RWPE2 (cell line): Measurements from ENCODE around the gene SOX8.

ENCODE experiments used
- ATAC-seq: fragments of 200-7000 bp; cut with Tn5 transposase; 3 replicates; pipeline ENCODE4 v1.9.1; 2021; ENCODE audit warnings: low read depth
- DNase-seq: peaks from one replicate; pipeline ENCODE4 v3.0.0-alpha.2; 2020; ENCODE audit warnings: low spot score
- H3K27ac ChIP-seq: fragments of 450-650 bp; 2 replicates; pipeline ENCODE4 v1.5.1; 2017; ENCODE audit warnings: mild to moderate bottlenecking; ENCODE audit not compliant: poor library complexity, severe bottlenecking
- H3K27me3 ChIP-seq: fragments of 250-450 bp; sonication (Bioruptor Pico); 2 replicates; pipeline ENCODE4 v1.5.1; 2021; ENCODE audit warnings: mild to moderate bottlenecking, moderate library complexity; ENCODE audit not compliant: insufficient read depth, poor library complexity, severe bottlenecking
- H3K36me3 ChIP-seq: fragments of 250-450 bp; sonication (Bioruptor Pico); 2 replicates; pipeline ENCODE4 v1.5.1; 2020; ENCODE audit warnings: low read depth, mild to moderate bottlenecking, moderate library complexity
- H3K4me1 ChIP-seq: fragments of 250-450 bp; sonication (Bioruptor Pico); 2 replicates; pipeline ENCODE4 v1.5.1; 2021; ENCODE audit warnings: mild to moderate bottlenecking, moderate library complexity; ENCODE audit not compliant: insufficient read depth, poor library complexity, severe bottlenecking
- H3K4me3 ChIP-seq: fragments of 250-450 bp; sonication (Bioruptor Pico); 2 replicates; pipeline ENCODE4 v1.5.1; 2021; ENCODE audit warnings: mild to moderate bottlenecking, moderate library complexity; ENCODE audit not compliant: severe bottlenecking
- H3K9me3 ChIP-seq: fragments of 250-450 bp; sonication (Bioruptor Pico); 2 replicates; pipeline ENCODE4 v1.5.1; 2021; ENCODE audit warnings: mild to moderate bottlenecking, moderate library complexity; ENCODE audit not compliant: severe bottlenecking
- CTCF ChIP-seq: fragments of 450-650 bp; IDR thresholded peaks from one replicate; pipeline ENCODE4 v1.5.1; 2017; ENCODE audit warnings: mild to moderate bottlenecking, moderate library complexity; ENCODE audit not compliant: poor library complexity, severe bottlenecking

The SOX8 gene

DNA sequence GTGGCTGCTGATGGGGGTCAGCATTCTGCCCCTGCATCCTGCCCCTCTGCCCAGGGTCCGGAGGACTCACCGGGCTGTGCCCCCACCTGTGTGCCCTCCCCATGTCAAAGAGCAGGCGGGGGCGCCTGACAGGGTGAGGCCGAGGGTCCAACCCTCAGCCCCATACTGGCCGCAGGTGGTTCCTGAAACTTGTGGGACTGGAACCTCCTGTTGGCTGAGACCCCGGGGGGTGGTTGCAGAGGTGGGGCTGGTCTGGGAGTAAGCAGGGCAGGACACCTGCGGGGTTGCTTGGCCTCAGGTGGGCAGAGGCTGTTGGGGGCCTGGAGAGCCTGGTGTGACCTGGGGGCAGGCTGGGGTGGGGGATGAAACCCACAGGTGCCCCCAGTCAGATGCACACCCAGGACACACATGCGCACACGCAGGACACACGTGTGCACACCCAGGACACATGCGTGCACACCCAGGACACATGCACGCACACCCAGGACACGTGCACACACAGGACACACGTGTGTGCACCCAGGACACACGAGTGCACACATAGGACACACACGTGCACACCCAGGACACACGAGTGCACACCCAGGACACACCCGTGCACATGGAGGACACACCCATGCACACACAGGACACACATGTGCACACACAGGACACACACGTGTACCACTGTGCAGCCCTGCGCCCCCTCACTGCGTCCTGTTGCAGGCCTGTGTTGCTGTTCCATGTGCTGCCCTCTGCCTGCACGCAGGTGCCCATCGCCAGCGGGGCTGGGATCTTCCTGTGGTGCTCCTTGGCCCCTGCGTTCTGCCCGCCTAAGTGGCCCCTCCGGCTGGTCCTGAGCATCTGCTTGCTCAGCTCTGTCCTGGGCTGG is 31.4 kb downstream of the SOX8 start:
- Histone ChIP-seq H3K4me3 (no peak overlapping the region), H3K9me3 (no peaks in the 10 kb centered on the region), H3K4me1 (no peaks in the 10 kb centered on the region), H3K36me3 (no peaks in the 10 kb centered on the region), H3K27me3 (peaks cover 22% of the 10 kb centered on the region), H3K27ac (no peak overlapping the region)
- TF ChIP-seq CTCF, result no peak
- no peak for DNase-seq
- ATAC-seq, result no peak

GRCh38 chr16:1013593-1013900 is 32.0 kb downstream of the SOX8 start:
- Histone ChIP-seq H3K27ac (no peak overlapping the region), H3K4me1 (no peaks in the 10 kb centered on the region), H3K9me3 (no peaks in the 10 kb centered on the region), H3K4me3 (no peak overlapping the region), H3K36me3 (no peaks in the 10 kb centered on the region), H3K27me3 (peaks cover 24% of the 10 kb centered on the region)
- ATAC-seq (no peak), DNase-seq (no peak)
- TF ChIP-seq CTCF, result no peak

GRCh38 chr16:1014221-1014620 is 32.7 kb downstream of the SOX8 start:
- Histone ChIP-seq H3K36me3 (no peaks in the 10 kb centered on the region), H3K9me3 (no peaks in the 10 kb centered on the region), H3K4me3 (no peak overlapping the region), H3K27ac (no peak overlapping the region), H3K27me3 (peaks cover 25% of the 10 kb centered on the region), H3K4me1 (no peaks in the 10 kb centered on the region)
- no peak for ATAC-seq
- no peak for DNase-seq
- no peak for TF ChIP-seq CTCF

GRCh38 chr16:1014771-1015495 is 33.4 kb downstream of the SOX8 start:
- Histone ChIP-seq H3K4me1 (peaks cover 3% of the 10 kb centered on the region), H3K27me3 (peaks cover 25% of the 10 kb centered on the region), H3K9me3 (no peaks in the 10 kb centered on the region), H3K27ac (no peak overlapping the region), H3K4me3 (no peak overlapping the region), H3K36me3 (no peaks in the 10 kb centered on the region)
- TF ChIP-seq CTCF, result no peak
- DNase-seq, result no peak
- ATAC-seq, result no peak
